Neuronal stem cell (in vitro differentiated cells): ENCODE measurements around the gene TBX5. TPM values are rescaled to one million over a fixed set of nuclear protein-coding genes. Genes with fewer than 3 reads are reported as not detected.

ENCODE experiments used
- DNase-seq: peaks from one replicate; pipeline ENCODE4 v3.0.0-alpha.2; 2013; ENCODE audit warnings: low spot score
- H2AFZ ChIP-seq: one replicate; pipeline ENCODE4 v1.6.1; 2013; ENCODE audit warnings: mild to moderate bottlenecking, low read length, inconsistent platforms
- H2AK5ac ChIP-seq: 2 replicates; pipeline ENCODE4 v1.6.1; 2013; ENCODE audit warnings: low read depth, mild to moderate bottlenecking, inconsistent platforms, low read length, moderate library complexity, mixed read lengths
- H2BK120ac ChIP-seq: 2 replicates; pipeline ENCODE4 v1.6.1; 2013; ENCODE audit warnings: low read depth, mild to moderate bottlenecking, inconsistent platforms, low read length, moderate library complexity, mixed read lengths
- H2BK12ac ChIP-seq: one replicate; pipeline ENCODE4 v1.6.1; 2013; ENCODE audit warnings: low read length, inconsistent platforms
- H2BK15ac ChIP-seq: 2 replicates; pipeline ENCODE4 v1.6.1; 2013; ENCODE audit warnings: mild to moderate bottlenecking, low read length, inconsistent platforms, mixed read lengths
- H2BK5ac ChIP-seq: one replicate; pipeline ENCODE4 v1.6.1; 2013; ENCODE audit warnings: inconsistent platforms, mild to moderate bottlenecking, low read length, moderate library complexity
- H3K14ac ChIP-seq: one replicate; pipeline ENCODE4 v1.6.1; 2013; ENCODE audit warnings: low read length, inconsistent platforms
- H3K18ac ChIP-seq: 2 replicates; pipeline ENCODE4 v1.6.1; 2013; ENCODE audit warnings: low read length, inconsistent platforms
- H3K23ac ChIP-seq: 2 replicates; pipeline ENCODE4 v1.6.1; 2013; ENCODE audit warnings: low read depth, mild to moderate bottlenecking, mixed read lengths, low read length, inconsistent platforms; ENCODE audit not compliant: poor library complexity
- H3K27ac ChIP-seq: replicated peaks from 3 replicates; pipeline ENCODE4 v1.5.1; 2013; ENCODE audit warnings: low read length, inconsistent platforms
- H3K27me3 ChIP-seq, 3 experiments: 2 replicates each; pipeline ENCODE4 v1.6.1; 2013; ENCODE audit warnings: low read length in 3 of 3, mild to moderate bottlenecking in 2 of 3, inconsistent platforms in 1 of 3, low read depth in 1 of 3, mixed read lengths in 1 of 3, moderate library complexity in 1 of 3; ENCODE audit not compliant: control insufficient read depth in 3 of 3, insufficient read depth in 3 of 3
- H3K36me3 ChIP-seq, 2 donors: replicated peaks in 1 of 2; 2 replicates each; pipeline ENCODE4 v1.6.1; 2013; ENCODE audit warnings: low read length in 2 of 2; ENCODE audit not compliant: control insufficient read depth in 2 of 2, insufficient read depth in 2 of 2
- H3K4ac ChIP-seq: 2 replicates; pipeline ENCODE4 v1.6.1; 2013; ENCODE audit warnings: inconsistent platforms, mild to moderate bottlenecking, low read length, moderate library complexity
- H3K4me1 ChIP-seq, 2 donors: 1 replicate in 1 of 2; 2 replicates in 1 of 2; pipeline ENCODE4 v1.6.1; 2013; ENCODE audit warnings: low read length in 2 of 2, low read depth in 1 of 2; ENCODE audit not compliant: control insufficient read depth in 2 of 2, insufficient read depth in 1 of 2
- H3K4me2 ChIP-seq: one replicate; pipeline ENCODE4 v1.6.1; 2013; ENCODE audit warnings: mild to moderate bottlenecking, low read length, inconsistent platforms; ENCODE audit not compliant: insufficient read depth, poor library complexity, severe bottlenecking
- H3K4me3 ChIP-seq, 2 donors: 2 replicates each; pipeline ENCODE4 v1.5.1; 2013; ENCODE audit warnings: low read length in 2 of 2, mild to moderate bottlenecking in 2 of 2, inconsistent platforms in 1 of 2, moderate library complexity in 1 of 2
- H3K79me1 ChIP-seq: one replicate; pipeline ENCODE4 v1.6.1; 2013; ENCODE audit warnings: low read depth, mild to moderate bottlenecking, inconsistent platforms, low read length, moderate library complexity
- H3K9ac ChIP-seq: one replicate; pipeline ENCODE4 v1.6.1; 2013; ENCODE audit warnings: mild to moderate bottlenecking, low read depth, low read length, inconsistent platforms; ENCODE audit not compliant: poor library complexity
- H3K9me3 ChIP-seq, 2 donors: replicated peaks in 1 of 2; 2 replicates each; pipeline versions ENCODE3 to v1.6.1; 2013; ENCODE audit warnings: low read length in 2 of 2, mild to moderate bottlenecking in 2 of 2, inconsistent platforms in 1 of 2, low read depth in 1 of 2, mixed read lengths in 1 of 2, moderate library complexity in 1 of 2; ENCODE audit not compliant: control insufficient read depth in 2 of 2, insufficient read depth in 1 of 2
- H4K8ac ChIP-seq: one replicate; pipeline ENCODE4 v1.6.1; 2013; ENCODE audit warnings: low read depth, mild to moderate bottlenecking, inconsistent platforms, low read length, moderate library complexity
- H4K91ac ChIP-seq: one replicate; pipeline ENCODE4 v1.6.1; 2013; ENCODE audit warnings: low read length, low read depth, mild to moderate bottlenecking, inconsistent platforms; ENCODE audit not compliant: poor library complexity
- WGBS, 2 donors: extraction: QIAGEN DNeasy Blood & Tissue Kit; methylation state at CpG; one replicate each; pipeline ENCODE4 v1.1.7; 2013; ENCODE audit warnings: missing lambda C conversion rate in 2 of 2, mixed read lengths in 1 of 2; ENCODE audit not compliant: insufficient read length in 2 of 2, insufficient replicate concordance in 1 of 2; ENCODE audit errors: extremely low coverage in 2 of 2; 5-methylcytosine and 5-hydroxymethylcytosine counted together
- polyA plus RNA-seq, 2 experiments: library from polyadenylated mRNA; stranded (reverse); fragments of 200-250 nt; gene quantifications; one replicate each; pipeline ENCODE4 v1.2.3, GENCODE V29; 2013

TBX5 gene
- polyA plus RNA-seq (2013, experiment 1 of 2) = not detected
- not detected for polyA plus RNA-seq (2013, experiment 2 of 2)

GRCh38 chr12:114405519-114406271 lies at the start of gene TBX5:
TBX5 (minus strand) TSS chr12:114406144; CDS start chr12:114403898, 2,246 bp downstream.
- H3K9ac ChIP-seq = no peak within 1 kb of the TSS
- H3K9me3 ChIP-seq = peaks cover 0 to 2% of the 10 kb centered on the region in 2 donors
- H3K4me2 ChIP-seq = no peak within 1 kb of the TSS
- no peak within 1 kb of the TSS for H2BK120ac ChIP-seq
- H3K23ac ChIP-seq = peak within 1 kb of the TSS; percentile 47
- no peaks in the 10 kb centered on the region for H3K79me1 ChIP-seq
- H2BK12ac ChIP-seq = no peak within 1 kb of the TSS
- H3K4me3 ChIP-seq = no peak within 1 kb of the TSS
- peak; percentile 42 for DNase-seq
- H2AK5ac ChIP-seq = no peak within 1 kb of the TSS
- H2BK15ac ChIP-seq = no peak within 1 kb of the TSS
- peak within 1 kb of the TSS; percentile 59 for H2AFZ ChIP-seq
- peak within 1 kb of the TSS; percentile 32 for H3K18ac ChIP-seq
- no peak within 1 kb of the TSS for H4K91ac ChIP-seq
- no CpG with 5 or more reads among the region's 39 CpGs for WGBS, 2 donors
- no peak within 1 kb of the TSS for H4K8ac ChIP-seq
- no peak within 1 kb of the TSS for H3K27ac ChIP-seq
- no peak within 1 kb of the TSS for H2BK5ac ChIP-seq
- H3K14ac ChIP-seq = no peak within 1 kb of the TSS
- no peaks in the 10 kb centered on the region for H3K4me1 ChIP-seq
- peaks cover 79 to 100% (median 99%) of the 10 kb centered on the region in 3 experiments for H3K27me3 ChIP-seq
- no peaks in the 10 kb centered on the region for H3K36me3 ChIP-seq
- no peak within 1 kb of the TSS for H3K4ac ChIP-seq

- Histone ChIP-seq H3K14ac (no peak overlapping the region), H2BK12ac (no peak overlapping the region), H3K4me1 (no peaks in the 10 kb centered on the region), H2BK5ac (no peak overlapping the region), H3K4me2 (no peak overlapping the region), H3K23ac (no peak overlapping the region), H4K8ac (no peak overlapping the region), H3K27ac (no peak overlapping the region), H3K9ac (no peak overlapping the region), H2BK120ac (no peak overlapping the region), H3K4me3 (no peak overlapping the region), H2AFZ (no peak overlapping the region), H4K91ac (no peak overlapping the region), H3K36me3 (no peaks in the 10 kb centered on the region), H2BK15ac (no peak overlapping the region), H3K4ac (no peak overlapping the region), H3K79me1 (no peaks in the 10 kb centered on the region), H3K9me3 (peaks cover 0 to 2% of the 10 kb centered on the region in 2 donors), H3K27me3 (peaks cover 22 to 62% (median 53%) of the 10 kb centered on the region in 3 experiments), H2AK5ac (no peak overlapping the region), H3K18ac (no peak overlapping the region)
- WGBS, 2 donors = no CpG with 5 or more reads among the region's 2 CpGs
- no peak for DNase-seq
These were observed 45.7 kb upstream of the TBX5 start for GRCh38 chr12:114451657-114452056.

GRCh38 chr12:114450515-114451300 lies 44.8 kb upstream of the TBX5 start:
- H3K4me2 ChIP-seq = no peak overlapping the region
- no peak overlapping the region for H3K23ac ChIP-seq
- no peak overlapping the region for H3K4me3 ChIP-seq
- H2BK5ac ChIP-seq = no peak overlapping the region
- no peak overlapping the region for H2AFZ ChIP-seq
- no peak overlapping the region for H2BK120ac ChIP-seq
- H3K9ac ChIP-seq = no peak overlapping the region
- no peak overlapping the region for H2BK15ac ChIP-seq
- H3K27me3 ChIP-seq = peaks cover 29 to 71% (median 63%) of the 10 kb centered on the region in 3 experiments
- H3K36me3 ChIP-seq = no peaks in the 10 kb centered on the region
- H3K79me1 ChIP-seq = no peaks in the 10 kb centered on the region
- no CpG with 5 or more reads among the region's 7 CpGs for WGBS, 2 donors
- no peak for DNase-seq
- no peak overlapping the region for H3K4ac ChIP-seq
- no peak overlapping the region for H3K14ac ChIP-seq
- H4K8ac ChIP-seq = no peak overlapping the region
- H3K4me1 ChIP-seq = no peaks in the 10 kb centered on the region
- no peak overlapping the region for H2BK12ac ChIP-seq
- no peak overlapping the region for H4K91ac ChIP-seq
- H3K27ac ChIP-seq = no peak overlapping the region
- H3K18ac ChIP-seq = no peak overlapping the region
- H2AK5ac ChIP-seq = no peak overlapping the region
- peaks cover 0 to 2% of the 10 kb centered on the region in 2 donors for H3K9me3 ChIP-seq

- H2AK5ac ChIP-seq = no peak overlapping the region
- WGBS, 2 donors = no CpG with 5 or more reads among the region's 5 CpGs
- H3K23ac ChIP-seq = no peak overlapping the region
- H2BK5ac ChIP-seq = no peak overlapping the region
- H4K8ac ChIP-seq = no peak overlapping the region
- H3K4me3 ChIP-seq = no peak overlapping the region
- H3K79me1 ChIP-seq = no peaks in the 10 kb centered on the region
- DNase-seq = no peak
- H3K27me3 ChIP-seq = peaks cover 29 to 78% (median 69%) of the 10 kb centered on the region in 3 experiments
- H2BK15ac ChIP-seq = no peak overlapping the region
- H3K18ac ChIP-seq = no peak overlapping the region
- no peak overlapping the region for H4K91ac ChIP-seq
- H3K27ac ChIP-seq = no peak overlapping the region
- H3K14ac ChIP-seq = no peak overlapping the region
- H3K36me3 ChIP-seq = no peaks in the 10 kb centered on the region
- H3K4ac ChIP-seq = no peak overlapping the region
- H2BK120ac ChIP-seq = no peak overlapping the region
- peaks cover 0 to 2% of the 10 kb centered on the region in 2 donors for H3K9me3 ChIP-seq
- no peak overlapping the region for H2AFZ ChIP-seq
- H3K4me2 ChIP-seq = no peak overlapping the region
- H3K4me1 ChIP-seq = no peaks in the 10 kb centered on the region
- no peak overlapping the region for H2BK12ac ChIP-seq
- no peak overlapping the region for H3K9ac ChIP-seq
These were observed 44.1 kb upstream of the TBX5 start for GRCh38 chr12:114450019-114450418.
